ENCODE results near the gene HSDL2.
"Not testable (repeated sequence)": the region's sequence is repeated elsewhere in the genome, so short reads cannot be mapped to it uniquely, and the experiment has no call there.

HSDL2 gene

DNA sequence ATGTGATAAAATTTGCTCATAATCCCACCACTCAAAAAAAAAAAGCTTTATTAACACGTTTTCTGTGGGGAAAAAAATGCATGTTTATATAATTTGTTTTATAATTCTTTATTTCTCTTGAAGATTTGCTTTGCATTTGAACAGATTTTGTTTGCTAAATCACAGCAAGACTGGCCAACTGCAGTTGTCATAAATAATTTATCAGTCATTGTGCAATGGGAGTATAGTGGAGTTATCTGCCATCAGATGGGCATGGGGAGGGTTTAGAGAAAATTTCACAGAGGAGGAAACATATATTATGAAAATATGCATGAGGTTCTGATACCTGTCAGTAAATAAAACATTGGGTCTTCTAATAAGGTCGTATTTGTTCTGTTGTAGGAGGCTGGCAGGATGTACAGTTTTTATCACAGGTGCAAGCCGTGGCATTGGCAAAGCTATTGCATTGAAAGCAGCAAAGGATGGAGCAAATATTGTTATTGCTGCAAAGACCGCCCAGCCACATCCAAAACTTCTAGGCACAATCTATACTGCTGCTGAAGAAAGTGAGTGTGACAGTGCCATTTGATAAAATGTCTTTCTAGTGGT lies 23.8 kb downstream of the HSDL2 start:
- no peak for DNase-seq

DNA sequence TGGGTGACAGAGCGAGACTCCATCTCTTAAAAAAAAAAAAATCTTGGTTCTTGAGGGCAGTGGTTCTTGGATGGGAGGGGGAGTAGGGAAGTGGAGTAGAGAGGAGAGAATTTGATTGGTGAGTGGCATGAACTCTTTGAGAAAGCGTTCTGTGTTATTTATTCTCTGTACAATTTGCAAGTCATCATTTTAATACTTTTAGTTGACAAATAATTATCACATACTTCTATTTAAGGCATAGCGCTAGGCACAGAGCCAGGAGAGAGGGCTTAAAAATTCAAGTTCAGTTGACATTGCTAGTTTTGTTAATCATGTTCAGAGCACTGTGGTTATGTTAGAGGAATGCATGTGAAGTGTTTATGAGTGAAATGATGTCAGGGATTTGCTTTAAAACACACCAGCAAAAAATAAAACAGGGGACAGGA lies 24.6 kb downstream of the HSDL2 start:
- no peak for DNase-seq

DNA sequence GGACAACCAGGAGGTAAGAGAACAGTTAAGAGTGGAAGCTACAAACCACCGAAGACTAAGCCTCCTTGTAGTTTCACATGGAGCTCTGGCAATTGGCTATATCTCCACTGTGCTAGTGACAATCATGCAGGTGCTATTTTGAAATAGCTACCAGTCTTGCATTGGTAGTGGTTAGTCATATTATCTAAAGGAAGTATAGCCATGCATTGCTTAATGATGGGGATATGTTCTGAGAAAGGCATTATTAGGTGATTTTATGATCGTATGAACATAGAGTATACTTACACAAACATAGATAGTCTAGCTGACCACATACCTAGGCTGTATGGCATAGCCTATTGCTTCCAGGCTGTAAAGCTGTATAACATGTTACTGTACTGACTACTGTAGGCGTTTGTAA lies 28.4 kb downstream of the HSDL2 start:
- DNase-seq: no peak

- DNase-seq: no peak
These were observed 28.9 kb downstream of the HSDL2 start for GRCh38 chr9:112408819-112409218.

DNA sequence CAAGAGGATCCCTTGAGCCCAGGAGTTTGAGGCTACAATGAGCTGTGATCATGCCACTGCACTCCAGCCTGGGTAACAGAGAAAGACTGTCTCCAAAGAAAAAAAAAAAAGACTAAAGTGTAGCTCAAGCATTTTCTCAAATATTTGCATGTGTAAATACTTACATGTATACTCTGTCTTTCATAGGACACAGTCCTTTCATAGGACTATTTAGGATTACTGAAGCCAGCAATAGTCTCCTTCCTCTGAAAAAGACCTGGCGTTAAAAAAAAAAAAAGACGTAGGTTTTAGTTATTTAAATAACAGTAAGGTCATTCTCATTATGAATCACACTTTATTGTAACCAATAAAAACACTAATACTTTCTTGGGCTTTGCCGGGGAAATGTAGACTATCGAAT lies 29.9 kb downstream of the HSDL2 start:
- DNase-seq: no peak

DNA sequence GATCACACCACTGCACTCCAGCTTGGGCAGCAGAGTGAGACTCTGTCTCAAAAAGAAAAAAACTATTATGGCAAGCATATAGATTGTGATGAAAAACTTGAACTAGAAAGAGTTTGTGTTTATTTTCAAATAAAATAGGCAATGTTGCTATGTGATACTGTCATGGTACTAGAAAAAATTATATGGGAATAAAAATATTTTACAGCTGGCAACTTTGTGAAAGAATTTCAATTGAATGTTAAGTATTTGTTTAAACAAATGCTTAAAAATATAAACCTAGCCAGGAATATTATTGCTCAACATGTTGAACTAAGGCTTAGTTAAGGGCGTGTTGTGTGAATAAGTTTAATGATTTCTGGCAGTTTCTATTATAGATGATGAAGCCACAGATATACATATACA lies 31.7 kb downstream of the HSDL2 start:
- DNase-seq: no peak

DNA sequence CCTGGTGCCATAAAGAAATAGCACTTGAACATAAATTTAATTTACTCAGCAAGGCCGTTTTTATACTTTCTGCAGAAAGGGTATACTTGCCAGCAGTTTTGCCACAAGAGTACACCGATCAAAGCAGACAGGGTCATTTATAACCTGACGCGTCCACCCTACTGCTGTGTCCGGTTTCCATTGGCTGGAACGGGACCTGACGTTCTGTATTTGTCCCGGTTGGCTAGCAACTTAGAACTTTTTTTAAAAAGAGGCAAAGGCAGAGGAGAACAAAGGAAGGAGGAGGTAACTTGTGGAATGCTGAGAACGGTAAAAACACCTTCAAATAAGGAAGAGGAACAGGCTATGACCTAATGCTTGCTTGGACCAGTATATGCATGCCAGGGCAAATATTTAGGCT lies 33.8 kb downstream of the HSDL2 start:
- not testable (repeated sequence) for DNase-seq

DNA sequence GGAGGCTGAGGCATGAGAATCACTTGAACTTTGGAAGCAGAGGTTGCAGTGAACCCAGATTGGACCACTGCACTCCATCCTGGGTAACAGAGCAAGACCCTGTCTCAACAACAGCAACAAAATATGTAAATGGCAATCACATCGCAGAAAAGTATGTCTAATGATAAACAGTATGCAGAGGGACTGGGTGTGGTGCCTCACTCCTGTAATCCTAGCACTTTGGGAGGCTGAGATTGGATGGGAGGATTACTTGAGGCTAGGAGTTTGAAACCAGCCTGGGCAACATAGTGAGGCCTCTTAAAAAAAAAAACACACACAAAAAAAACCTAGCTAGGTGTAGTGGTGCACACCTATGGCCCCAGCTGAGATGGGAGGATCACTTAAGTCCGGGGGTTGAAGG lies 40.3 kb downstream of the HSDL2 start:
- no peak for DNase-seq

- DNase-seq: no peak
These were observed 41.9 kb downstream of the HSDL2 start for GRCh38 chr9:112421771-112422222.

DNA sequence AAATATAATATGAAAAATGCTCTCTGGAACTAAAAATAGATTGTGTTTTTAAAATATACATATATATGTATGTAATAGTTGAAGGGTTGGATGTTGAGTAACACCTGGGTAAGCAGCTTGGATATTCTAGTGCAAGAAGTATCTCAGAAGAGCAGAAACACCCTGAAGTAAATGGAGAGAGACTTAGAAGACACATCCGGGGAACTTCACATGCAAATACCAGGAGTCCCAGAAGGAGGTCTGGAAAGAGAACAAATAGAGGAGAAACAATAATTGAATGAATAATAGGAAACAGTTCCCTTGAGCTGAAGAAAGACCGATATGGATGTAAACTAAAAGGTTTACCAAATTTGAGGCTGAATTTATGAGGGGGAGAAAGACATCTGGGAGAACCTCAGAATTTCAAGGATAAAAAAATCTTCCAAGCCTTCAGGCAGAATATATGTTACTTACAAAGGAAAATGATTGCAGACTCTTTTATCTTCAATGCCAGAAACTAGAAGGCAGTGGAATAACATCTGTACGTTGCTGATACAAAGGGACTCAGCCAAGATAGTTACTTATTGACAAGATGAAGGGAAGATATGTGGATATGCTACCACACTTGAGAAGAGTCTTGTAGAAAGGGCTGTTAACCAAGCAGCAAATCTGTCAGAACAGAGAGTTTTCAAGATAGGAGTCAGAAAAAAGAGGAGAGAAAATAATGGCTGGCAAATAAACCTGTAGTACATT lies 42.7 kb downstream of the HSDL2 start:
- DNase-seq: no peak

DNA sequence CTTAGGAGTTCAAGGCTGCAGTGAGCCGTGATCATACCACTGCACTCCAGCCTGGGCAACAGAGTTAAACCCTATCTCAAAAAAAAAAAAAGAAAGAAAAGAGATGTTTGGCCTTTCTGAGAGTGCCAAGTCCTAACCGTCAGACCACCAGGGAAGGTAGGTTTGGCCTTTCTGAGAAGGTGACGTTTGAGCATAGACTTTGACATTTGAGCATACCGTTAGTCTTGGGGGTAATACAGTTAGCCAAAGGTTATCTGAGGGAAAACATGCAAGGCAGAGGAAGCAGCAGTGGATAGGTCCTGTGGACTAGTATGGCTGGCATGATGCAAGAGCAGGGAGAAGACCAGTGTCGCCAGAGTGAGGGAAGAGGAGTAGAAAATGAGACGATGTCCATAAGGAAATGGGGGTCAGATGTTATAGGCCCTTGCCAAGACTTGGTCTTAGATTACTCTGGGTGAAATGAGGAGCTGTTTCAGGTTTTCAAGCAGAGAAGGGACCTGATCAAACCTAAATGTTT lies 50.2 kb downstream of the HSDL2 start:
- no peak for DNase-seq

- no peak for DNase-seq
These were observed 53.8 kb downstream of the HSDL2 start for GRCh38 chr9:112433499-112434392.

GRCh38 chr9:112434487-112434886 lies 54.6 kb downstream of the HSDL2 start:
- DNase-seq: no peak

GRCh38 chr9:112437406-112437805 lies 57.5 kb downstream of the HSDL2 start:
- no peak for DNase-seq

DNA sequence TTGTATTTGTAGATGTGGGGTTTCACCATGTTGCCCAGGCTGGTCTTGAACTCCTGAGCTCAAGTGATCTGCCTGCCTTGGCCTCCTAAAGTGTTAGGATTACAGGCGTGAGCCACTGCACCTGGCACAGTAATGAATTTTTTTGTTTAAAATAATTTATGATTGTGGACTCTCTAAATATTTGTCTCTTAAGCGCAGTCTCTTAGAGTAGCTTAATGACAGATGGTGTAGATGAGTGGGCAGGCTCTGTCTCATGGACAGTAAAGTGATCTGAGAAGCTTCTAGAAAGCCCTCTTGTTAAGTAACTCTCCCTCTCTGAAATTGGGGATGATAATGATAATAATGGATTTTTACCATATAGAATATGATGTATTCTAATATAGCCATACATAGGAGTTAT lies 59.3 kb downstream of the HSDL2 start:
- no peak for DNase-seq

DNA sequence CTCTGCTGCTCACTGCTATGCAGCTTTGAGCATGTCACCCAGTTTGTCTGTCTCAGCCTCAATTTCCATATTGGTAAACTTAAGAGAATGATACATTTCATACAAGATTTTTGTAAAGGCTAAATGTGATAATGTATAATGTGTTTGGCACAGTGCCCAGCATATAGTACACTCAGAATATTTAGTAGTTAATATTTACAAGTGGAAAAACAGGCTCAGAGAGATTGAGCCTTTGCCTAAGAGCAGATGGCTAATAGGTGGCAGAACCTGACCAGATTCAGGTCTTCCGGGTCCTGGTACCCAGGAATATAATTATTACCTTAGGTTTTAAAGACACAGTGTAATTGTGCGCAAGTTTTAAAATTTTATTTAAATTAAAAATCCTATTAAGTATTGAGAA lies 59.9 kb downstream of the HSDL2 start:
- DNase-seq: no peak

- no peak for DNase-seq
These were observed 63.3 kb downstream of the HSDL2 start for GRCh38 chr9:112443200-112443599.

DNA sequence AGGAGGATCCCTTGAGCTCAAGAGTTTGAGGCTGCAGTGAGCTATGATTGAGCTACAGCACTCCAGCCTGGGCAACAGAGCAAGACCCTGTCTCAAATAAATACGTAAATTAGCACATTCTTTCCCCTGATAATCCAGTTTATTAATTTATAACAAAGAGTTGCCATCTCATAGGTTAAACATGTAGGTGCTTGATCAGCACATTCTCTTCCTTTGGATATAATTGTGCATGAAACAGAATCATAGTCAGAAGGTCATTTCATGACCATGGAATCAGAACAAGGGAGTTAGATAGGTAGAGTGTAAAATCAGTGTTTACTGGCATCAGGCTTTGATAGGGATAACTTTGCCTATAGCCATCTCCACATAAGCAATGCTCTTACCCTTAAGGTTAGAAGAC lies 63.7 kb downstream of the HSDL2 start:
- DNase-seq: no peak

GRCh38 chr9:112445196-112445595 lies 65.3 kb downstream of the HSDL2 start:
- DNase-seq: no peak

- no peak for DNase-seq
These were observed 66.2 kb downstream of the HSDL2 start for GRCh38 chr9:112446080-112446479.

- DNase-seq: no peak
These were observed 66.6 kb downstream of the HSDL2 start for GRCh38 chr9:112446526-112446925.

DNA sequence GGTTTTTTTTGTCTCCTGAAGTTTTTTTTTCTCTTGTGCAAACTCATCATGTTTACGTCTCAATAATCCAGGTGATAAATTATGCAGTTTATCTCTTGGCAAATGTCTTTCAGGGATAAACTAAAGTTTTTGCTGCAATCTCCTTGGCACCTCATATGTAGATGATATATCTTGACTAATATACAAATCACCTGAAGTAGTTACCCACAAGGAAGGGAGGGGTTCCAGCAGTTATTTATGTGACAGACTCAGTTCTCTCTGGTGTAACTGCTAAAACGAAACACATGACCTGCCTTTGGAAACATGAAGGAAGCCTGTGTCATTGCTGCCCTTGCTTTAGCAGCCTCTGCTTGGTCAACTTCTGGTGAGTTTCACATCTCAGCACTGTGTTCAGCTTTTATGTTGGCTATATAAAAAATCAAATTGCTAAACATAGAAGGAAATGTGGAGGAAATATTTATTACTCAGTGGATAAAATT lies 67.4 kb downstream of the HSDL2 start:
- no peak for DNase-seq

GRCh38 chr9:112462855-112463254 lies 82.9 kb downstream of the HSDL2 start:
- no peak for DNase-seq
